Prostate gland (tissue), 2 donors: ENCODE measurements around the gene FAF1. TPM values are rescaled to one million over a fixed set of nuclear protein-coding genes. Genes with fewer than 3 reads are reported as not detected.

Source experiments
- DNase-seq: peaks from one replicate; pipeline ENCODE4 v3.0.0-alpha.2; 2019; ENCODE audit warnings: low spot score
- H3K27ac ChIP-seq, 2 donors: fragments of 200-600 bp; sonication (generic); 2 replicates each; pipeline ENCODE4 v1.5.1; 2017 to 2019
- H3K27me3 ChIP-seq: fragments of 200-600 bp; sonication (generic); replicated peaks from 2 replicates; pipeline ENCODE4 v1.5.1; 2019; ENCODE audit not compliant: insufficient read depth
- H3K36me3 ChIP-seq, 2 donors: fragments of 200-600 bp; sonication (generic); 1 replicate in 1 of 2; 2 replicates in 1 of 2; pipeline versions ENCODE4 v1.5.1 to v1.8.1; 2017 to 2019
- H3K4me1 ChIP-seq: fragments of 200-600 bp; sonication (generic); replicated peaks from 2 replicates; pipeline ENCODE4 v1.5.1; 2019
- H3K4me3 ChIP-seq, 2 donors: fragments of 200-600 bp; sonication (generic); 2 replicates each; pipeline ENCODE4 v1.5.1; 2017 to 2019
- H3K9me3 ChIP-seq: fragments of 200-600 bp; sonication (generic); 2 replicates; pipeline ENCODE4 v1.5.1; 2017
- POLR2A ChIP-seq: fragments of 450-650 bp; IDR thresholded peaks from one replicate; pipeline ENCODE4 v1.6.1; 2016; ENCODE audit warnings: antibody characterized with exemption, mild to moderate bottlenecking
- POLR2AphosphoS5 ChIP-seq: sonication (generic); formaldehyde crosslinking; IDR thresholded peaks from one replicate; pipeline ENCODE4 v1.6.1; 2017; ENCODE audit warnings: antibody characterized with exemption
- WGBS: methylation state at CpG from one replicate; pipeline ENCODE4 v1.1.5; 2018; 5-methylcytosine and 5-hydroxymethylcytosine counted together
- intact Hi-C: fragments of 100-400 bp; cut with DNase I; formaldehyde crosslinking; loops from one replicate; pipeline ENCODE4 v1.14.2; 2022
- total RNA-seq, 2 donors: library from RNA; depleted of rRNA; stranded (reverse); fragments of >200 nt; gene quantifications; one replicate each; pipeline ENCODE4 v1.1.0, GENCODE V29; 2016
- TF ChIP-seq, protein P1 (sequence below), 4 experiments: fragments of 200-600 bp in 2 of 4; fragments of 450-650 bp in 2 of 4; sonication (generic) in 2 of 4; IDR thresholded peaks; 1 replicate in 3 of 4; 2 replicates in 1 of 4; pipeline ENCODE4 v1.5.1; 2016 to 2019; ENCODE audit warnings: antibody characterized with exemption in 4 of 4, mild to moderate bottlenecking in 2 of 4, moderate library complexity in 2 of 4

Gene FAF1
- total RNA-seq, 2 donors from 2014 or later: 40.4 to 41.5 TPM

DNA sequence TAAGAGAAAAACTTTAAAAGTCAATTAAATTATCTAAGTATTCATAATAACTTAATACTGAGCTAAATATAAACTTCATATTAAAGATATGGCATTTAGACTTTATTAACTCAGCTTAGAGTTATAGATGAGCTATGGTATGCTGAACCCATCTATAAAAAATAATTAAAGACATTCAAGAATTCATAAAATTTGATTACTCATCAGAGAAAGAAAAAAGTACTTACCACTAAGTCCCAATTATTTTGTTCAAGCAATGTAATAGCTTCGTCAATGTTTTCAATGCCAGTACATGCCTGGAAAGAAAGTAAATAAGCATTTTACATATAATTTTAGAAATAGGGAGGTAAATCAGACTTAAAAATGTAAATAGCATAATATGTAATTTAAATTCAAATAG lies 102.4 kb downstream of the FAF1 start:
- H3K4me1 ChIP-seq: no peaks in the 10 kb centered on the region
- 95% methylated on average over 1 of the region's 1 CpG for whole genome bisulfite sequencing
- no peaks in the 10 kb centered on the region for H3K27me3 ChIP-seq
- no peaks in the 10 kb centered on the region for H3K9me3 ChIP-seq
- no peaks in the 10 kb centered on the region for H3K36me3 ChIP-seq
- intact Hi-C loops: no loop called here
- no peak overlapping the region for H3K27ac ChIP-seq
- H3K4me3 ChIP-seq: no peak overlapping the region
- TF ChIP-seq POLR2A (no peak), POLR2AphosphoS5 (no peak)
- TF ChIP-seq, protein P1, sequence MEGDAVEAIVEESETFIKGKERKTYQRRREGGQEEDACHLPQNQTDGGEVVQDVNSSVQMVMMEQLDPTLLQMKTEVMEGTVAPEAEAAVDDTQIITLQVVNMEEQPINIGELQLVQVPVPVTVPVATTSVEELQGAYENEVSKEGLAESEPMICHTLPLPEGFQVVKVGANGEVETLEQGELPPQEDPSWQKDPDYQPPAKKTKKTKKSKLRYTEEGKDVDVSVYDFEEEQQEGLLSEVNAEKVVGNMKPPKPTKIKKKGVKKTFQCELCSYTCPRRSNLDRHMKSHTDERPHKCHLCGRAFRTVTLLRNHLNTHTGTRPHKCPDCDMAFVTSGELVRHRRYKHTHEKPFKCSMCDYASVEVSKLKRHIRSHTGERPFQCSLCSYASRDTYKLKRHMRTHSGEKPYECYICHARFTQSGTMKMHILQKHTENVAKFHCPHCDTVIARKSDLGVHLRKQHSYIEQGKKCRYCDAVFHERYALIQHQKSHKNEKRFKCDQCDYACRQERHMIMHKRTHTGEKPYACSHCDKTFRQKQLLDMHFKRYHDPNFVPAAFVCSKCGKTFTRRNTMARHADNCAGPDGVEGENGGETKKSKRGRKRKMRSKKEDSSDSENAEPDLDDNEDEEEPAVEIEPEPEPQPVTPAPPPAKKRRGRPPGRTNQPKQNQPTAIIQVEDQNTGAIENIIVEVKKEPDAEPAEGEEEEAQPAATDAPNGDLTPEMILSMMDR (IDR thresholded peaks at IDR 0.05): no peak
- no peak for DNase-seq

DNA sequence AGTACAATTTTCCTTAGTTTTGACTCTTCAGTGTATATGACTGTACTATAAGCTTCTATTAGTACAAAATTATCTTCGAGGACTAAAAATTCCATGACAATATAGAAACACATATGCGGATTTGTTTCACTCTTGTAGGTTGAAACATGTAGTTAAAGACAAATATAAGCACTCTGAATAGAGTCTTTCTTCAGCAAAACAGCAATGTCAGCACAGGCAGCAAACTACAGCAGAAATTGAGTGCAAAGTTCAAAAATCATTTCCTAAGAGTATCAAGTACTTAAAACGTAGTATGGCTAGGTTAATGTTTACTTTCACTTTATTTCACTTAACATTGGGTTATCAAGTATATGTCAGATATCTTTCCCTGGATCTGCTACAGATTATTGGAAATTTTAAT lies 106.7 kb downstream of the FAF1 start:
- WGBS: 80% methylated on average over 3 of the region's 3 CpGs
- TF ChIP-seq POLR2A: no peak
- no peak for TF ChIP-seq POLR2AphosphoS5
- TF ChIP-seq, protein P1 (IDR thresholded peaks at IDR 0.05): no peak
- H3K27me3 ChIP-seq: no peaks in the 10 kb centered on the region
- DNase-seq: no peak
- H3K36me3 ChIP-seq: no peaks in the 10 kb centered on the region
- no peak overlapping the region for H3K27ac ChIP-seq
- no peak overlapping the region for H3K4me3 ChIP-seq
- intact Hi-C loops: no loop called here
- H3K9me3 ChIP-seq: no peaks in the 10 kb centered on the region
- no peaks in the 10 kb centered on the region for H3K4me1 ChIP-seq

DNA sequence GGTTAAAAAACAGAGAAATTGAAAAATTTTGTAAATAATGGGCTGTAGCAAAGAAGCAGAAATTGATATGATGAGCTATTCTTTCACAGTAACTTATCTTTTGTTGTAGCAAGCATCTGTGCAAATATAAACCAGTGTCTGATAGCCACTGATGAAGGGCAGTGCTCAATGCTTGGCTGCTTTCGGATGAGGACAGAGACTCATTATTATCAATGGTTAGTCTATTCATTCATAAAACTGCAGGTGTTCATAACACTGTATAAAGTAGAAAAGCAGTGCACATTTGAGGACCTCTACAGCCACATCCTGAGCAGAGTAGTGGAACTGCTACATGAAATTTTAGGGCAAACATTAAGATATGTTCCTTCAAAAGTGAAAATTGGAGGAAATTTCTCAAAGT lies 107.2 kb downstream of the FAF1 start:
- TF ChIP-seq POLR2A: no peak
- TF ChIP-seq, protein P1 (IDR thresholded peaks at IDR 0.05): no peak
- no peak for TF ChIP-seq POLR2AphosphoS5
- H3K4me3 ChIP-seq: no peak overlapping the region
- H3K4me1 ChIP-seq: no peaks in the 10 kb centered on the region
- 100% methylated on average over 1 of the region's 1 CpG for WGBS
- intact Hi-C loops: no loop called here
- no peak overlapping the region for H3K27ac ChIP-seq
- no peak for DNase-seq
- no peaks in the 10 kb centered on the region for H3K36me3 ChIP-seq
- no peaks in the 10 kb centered on the region for H3K9me3 ChIP-seq
- no peaks in the 10 kb centered on the region for H3K27me3 ChIP-seq

DNA sequence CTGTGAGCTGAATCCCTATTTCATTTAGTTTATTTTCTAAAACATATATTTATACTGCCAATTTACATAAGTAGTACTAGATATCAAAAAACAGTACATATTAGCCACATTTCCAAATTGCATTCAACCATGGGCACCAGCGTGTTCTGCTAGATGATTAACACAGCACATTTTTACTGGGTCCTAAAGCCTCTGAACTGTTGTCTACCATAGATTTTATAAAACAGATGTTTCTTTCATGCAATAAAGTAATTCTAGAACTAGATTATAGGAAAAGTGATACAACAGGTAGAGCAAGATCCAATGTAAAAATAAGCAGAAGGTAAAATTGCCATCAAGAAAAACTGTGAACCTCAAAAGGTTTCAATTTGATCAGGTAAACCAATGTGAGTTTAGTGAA lies 108.6 kb downstream of the FAF1 start:
- intact Hi-C loops: no loop called here
- H3K4me3 ChIP-seq: no peak overlapping the region
- H3K36me3 ChIP-seq: no peaks in the 10 kb centered on the region
- no peaks in the 10 kb centered on the region for H3K4me1 ChIP-seq
- 77% methylated on average over 1 of the region's 1 CpG for WGBS
- TF ChIP-seq, protein P1 (IDR thresholded peaks at IDR 0.05): no peak
- no peak for TF ChIP-seq POLR2A
- H3K27me3 ChIP-seq: no peaks in the 10 kb centered on the region
- H3K9me3 ChIP-seq: no peaks in the 10 kb centered on the region
- H3K27ac ChIP-seq: no peak overlapping the region
- no peak for DNase-seq

DNA sequence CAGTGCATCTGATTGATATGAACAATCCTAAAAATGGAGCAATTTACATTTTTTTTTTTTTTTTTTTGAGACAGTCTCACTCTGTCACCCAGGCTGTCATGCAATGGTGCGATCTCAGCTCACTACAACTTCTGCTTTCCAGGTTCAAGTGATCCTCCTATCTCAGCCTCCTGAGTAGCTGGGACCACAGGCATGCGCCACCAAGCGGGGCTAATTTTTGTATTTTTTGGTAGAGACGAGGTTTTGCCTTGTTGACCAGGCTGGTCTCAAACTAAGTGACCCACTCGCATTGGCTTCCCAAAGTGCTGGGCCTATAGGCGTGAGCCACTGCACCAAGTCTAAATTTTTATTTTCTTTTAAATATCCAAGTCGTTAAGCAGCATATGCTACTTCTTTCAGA lies 109.0 kb downstream of the FAF1 start:
- Histone ChIP-seq H3K4me3 (no peak overlapping the region), H3K27me3 (no peaks in the 10 kb centered on the region), H3K9me3 (no peaks in the 10 kb centered on the region), H3K4me1 (no peaks in the 10 kb centered on the region), H3K27ac (no peak overlapping the region), H3K36me3 (no peaks in the 10 kb centered on the region)
- intact Hi-C loops: no loop called here
- DNase-seq: no peak
- WGBS: 96% methylated on average over 7 of the region's 7 CpGs
- TF ChIP-seq POLR2AphosphoS5 (no peak), POLR2A (no peak)
- TF ChIP-seq, protein P1 (IDR thresholded peaks at IDR 0.05): no peak
